ENCODE data around the gene RCBTB2.

Gene RCBTB2

DNA sequence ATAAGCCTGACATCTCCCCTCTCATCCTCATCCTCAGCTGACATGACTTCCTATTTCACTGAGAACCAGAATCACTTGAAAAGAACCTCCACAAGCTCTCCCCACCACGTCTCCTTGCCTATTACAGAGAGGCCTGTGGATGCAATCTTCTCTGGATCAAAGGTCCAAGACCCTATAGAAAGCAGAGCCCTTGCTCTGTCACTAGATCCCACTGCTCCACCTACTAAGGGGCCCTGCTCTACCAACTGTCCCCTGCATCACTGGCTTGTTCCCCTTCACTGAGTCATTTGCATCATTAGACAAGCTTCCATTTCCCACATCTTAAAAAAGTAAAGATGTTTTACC, 40.8 kb downstream of the RCBTB2 start:
- Histone ChIP-seq H3K27ac (ENCODE audit: extremely low read depth, low read depth, low read length) (no peak overlapping the region), H3K36me3 (ENCODE audit: control insufficient read depth in 2 of 2, insufficient read depth in 1 of 2, low read length in 2 of 2) (no peaks in the 10 kb centered on the region), H3K4me3 (ENCODE audit: low read depth, low read length) (no peak overlapping the region), H3K4me1 (ENCODE audit: control insufficient read depth, insufficient read depth, low read length) (peaks cover 7% of the 10 kb centered on the region), H3K9me3 (ENCODE audit: control insufficient read depth, insufficient read depth, low read depth, low read length) (no peaks in the 10 kb centered on the region)
- ChIA-PET POLR2A (no interaction called here), CTCF (no interaction called here)
- TF ChIP-seq ZSCAN30 (tag by site-specific recombination; IDR thresholded peaks at IDR 0.05) = no peak
- TF ChIP-seq SP3 (tag by site-specific recombination; IDR thresholded peaks at IDR 0.05) = no peak
- TF ChIP-seq, protein P1, sequence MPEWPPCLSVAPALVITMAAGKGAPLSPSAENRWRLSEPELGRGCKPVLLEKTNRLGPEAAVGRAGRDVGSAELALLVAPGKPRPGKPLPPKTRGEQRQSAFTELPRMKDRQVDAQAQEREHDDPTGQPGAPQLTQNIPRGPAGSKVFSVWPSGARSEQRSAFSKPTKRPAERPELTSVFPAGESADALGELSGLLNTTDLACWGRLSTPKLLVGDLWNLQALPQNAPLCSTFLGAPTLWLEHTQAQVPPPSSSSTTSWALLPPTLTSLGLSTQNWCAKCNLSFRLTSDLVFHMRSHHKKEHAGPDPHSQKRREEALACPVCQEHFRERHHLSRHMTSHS (tag by site-specific recombination; IDR thresholded peaks at IDR 0.05) = no peak
- TF ChIP-seq ZNF623 (tag by site-specific recombination; IDR thresholded peaks at IDR 0.05) = no peak
- no peak for TF ChIP-seq ZNF175 (tag by site-specific recombination; IDR thresholded peaks at IDR 0.05)

DNA sequence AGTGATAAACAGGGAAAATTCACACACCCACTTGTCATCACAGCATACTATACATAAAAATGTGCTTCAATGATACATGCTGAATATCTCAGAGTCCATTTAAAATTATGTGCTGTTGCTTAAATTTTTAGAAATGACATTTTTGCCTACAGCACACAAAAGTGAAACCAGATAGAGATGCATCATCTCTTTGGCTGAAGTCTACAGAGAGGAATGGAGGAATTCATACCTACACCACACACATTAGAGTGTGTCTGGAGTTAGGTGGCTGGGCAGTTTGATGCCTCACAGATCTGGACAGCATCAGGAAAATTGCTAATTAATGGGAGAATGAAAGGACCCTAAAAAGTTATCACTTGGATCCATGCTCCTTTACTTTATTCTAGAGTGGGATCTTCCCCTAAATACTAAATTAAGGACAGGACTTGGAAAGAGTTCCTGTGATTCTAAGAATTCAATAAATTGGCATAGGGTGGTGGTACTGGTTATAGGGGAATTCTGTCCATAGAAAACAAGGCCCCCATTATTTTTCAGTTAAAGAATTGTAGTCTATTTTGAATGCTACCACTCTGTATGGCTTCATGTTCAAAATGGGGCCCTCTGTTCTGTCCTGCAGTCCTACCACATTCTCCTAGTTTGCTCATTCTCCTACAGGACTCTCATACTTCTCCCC, 41.3 kb downstream of the RCBTB2 start:
- H3K4me3 ChIP-seq (ENCODE audit: low read depth, low read length) = no peak overlapping the region
- ChIA-PET CTCF (no interaction called here), POLR2A (no interaction called here)
- TF ChIP-seq KLF8 (tag by site-specific recombination; IDR thresholded peaks at IDR 0.05) = no peak
- TF ChIP-seq ZNF776 (tag by site-specific recombination; IDR thresholded peaks at IDR 0.05; ENCODE audit: borderline replicate concordance) = no peak
- TF ChIP-seq, protein P2, sequence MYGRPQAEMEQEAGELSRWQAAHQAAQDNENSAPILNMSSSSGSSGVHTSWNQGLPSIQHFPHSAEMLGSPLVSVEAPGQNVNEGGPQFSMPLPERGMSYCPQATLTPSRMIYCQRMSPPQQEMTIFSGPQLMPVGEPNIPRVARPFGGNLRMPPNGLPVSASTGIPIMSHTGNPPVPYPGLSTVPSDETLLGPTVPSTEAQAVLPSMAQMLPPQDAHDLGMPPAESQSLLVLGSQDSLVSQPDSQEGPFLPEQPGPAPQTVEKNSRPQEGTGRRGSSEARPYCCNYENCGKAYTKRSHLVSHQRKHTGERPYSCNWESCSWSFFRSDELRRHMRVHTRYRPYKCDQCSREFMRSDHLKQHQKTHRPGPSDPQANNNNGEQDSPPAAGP (tag by site-specific recombination; IDR thresholded peaks at IDR 0.05) = no peak
- TF ChIP-seq RBAK (tag by site-specific recombination; IDR thresholded peaks at IDR 0.05) = no peak
- no peak for TF ChIP-seq ZNF274 (IDR thresholded peaks at IDR 0.05; ENCODE audit: low read length)
- TF ChIP-seq ZNF274 (tag by site-specific recombination; IDR thresholded peaks at IDR 0.05; ENCODE audit: borderline replicate concordance) = no peak
- TF ChIP-seq, protein P3, sequence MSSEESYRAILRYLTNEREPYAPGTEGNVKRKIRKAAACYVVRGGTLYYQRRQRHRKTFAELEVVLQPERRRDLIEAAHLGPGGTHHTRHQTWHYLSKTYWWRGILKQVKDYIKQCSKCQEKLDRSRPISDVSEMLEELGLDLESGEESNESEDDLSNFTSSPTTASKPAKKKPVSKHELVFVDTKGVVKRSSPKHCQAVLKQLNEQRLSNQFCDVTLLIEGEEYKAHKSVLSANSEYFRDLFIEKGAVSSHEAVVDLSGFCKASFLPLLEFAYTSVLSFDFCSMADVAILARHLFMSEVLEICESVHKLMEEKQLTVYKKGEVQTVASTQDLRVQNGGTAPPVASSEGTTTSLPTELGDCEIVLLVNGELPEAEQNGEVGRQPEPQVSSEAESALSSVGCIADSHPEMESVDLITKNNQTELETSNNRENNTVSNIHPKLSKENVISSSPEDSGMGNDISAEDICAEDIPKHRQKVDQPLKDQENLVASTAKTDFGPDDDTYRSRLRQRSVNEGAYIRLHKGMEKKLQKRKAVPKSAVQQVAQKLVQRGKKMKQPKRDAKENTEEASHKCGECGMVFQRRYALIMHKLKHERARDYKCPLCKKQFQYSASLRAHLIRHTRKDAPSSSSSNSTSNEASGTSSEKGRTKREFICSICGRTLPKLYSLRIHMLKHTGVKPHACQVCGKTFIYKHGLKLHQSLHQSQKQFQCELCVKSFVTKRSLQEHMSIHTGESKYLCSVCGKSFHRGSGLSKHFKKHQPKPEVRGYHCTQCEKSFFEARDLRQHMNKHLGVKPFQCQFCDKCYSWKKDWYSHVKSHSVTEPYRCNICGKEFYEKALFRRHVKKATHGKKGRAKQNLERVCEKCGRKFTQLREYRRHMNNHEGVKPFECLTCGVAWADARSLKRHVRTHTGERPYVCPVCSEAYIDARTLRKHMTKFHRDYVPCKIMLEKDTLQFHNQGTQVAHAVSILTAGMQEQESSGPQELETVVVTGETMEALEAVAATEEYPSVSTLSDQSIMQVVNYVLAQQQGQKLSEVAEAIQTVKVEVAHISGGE (tag by site-specific recombination; conservative IDR thresholded peaks at IDR 0.05; ENCODE audit: low read depth) = no peak
- no peak for TF ChIP-seq ZNF433 (tag by site-specific recombination; IDR thresholded peaks at IDR 0.05; ENCODE audit: low read depth)
- TF ChIP-seq, protein P4, sequence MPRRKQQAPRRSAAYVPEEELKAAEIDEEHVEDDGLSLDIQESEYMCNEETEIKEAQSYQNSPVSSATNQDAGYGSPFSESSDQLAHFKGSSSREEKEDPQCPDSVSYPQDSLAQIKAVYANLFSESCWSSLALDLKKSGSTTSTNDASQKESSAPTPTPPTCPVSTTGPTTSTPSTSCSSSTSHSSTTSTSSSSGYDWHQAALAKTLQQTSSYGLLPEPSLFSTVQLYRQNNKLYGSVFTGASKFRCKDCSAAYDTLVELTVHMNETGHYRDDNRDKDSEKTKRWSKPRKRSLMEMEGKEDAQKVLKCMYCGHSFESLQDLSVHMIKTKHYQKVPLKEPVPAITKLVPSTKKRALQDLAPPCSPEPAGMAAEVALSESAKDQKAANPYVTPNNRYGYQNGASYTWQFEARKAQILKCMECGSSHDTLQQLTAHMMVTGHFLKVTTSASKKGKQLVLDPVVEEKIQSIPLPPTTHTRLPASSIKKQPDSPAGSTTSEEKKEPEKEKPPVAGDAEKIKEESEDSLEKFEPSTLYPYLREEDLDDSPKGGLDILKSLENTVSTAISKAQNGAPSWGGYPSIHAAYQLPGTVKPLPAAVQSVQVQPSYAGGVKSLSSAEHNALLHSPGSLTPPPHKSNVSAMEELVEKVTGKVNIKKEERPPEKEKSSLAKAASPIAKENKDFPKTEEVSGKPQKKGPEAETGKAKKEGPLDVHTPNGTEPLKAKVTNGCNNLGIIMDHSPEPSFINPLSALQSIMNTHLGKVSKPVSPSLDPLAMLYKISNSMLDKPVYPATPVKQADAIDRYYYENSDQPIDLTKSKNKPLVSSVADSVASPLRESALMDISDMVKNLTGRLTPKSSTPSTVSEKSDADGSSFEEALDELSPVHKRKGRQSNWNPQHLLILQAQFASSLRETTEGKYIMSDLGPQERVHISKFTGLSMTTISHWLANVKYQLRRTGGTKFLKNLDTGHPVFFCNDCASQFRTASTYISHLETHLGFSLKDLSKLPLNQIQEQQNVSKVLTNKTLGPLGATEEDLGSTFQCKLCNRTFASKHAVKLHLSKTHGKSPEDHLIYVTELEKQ (tag by site-specific recombination; IDR thresholded peaks at IDR 0.05; ENCODE audit: borderline replicate concordance) = no peak
- TF ChIP-seq ZBTB7A (tag by site-specific recombination; IDR thresholded peaks at IDR 0.05; ENCODE audit: low read depth) = no peak
- TF ChIP-seq, protein P1 (tag by site-specific recombination; IDR thresholded peaks at IDR 0.05) = no peak
- TF ChIP-seq ZNF530 (tag by site-specific recombination; IDR thresholded peaks at IDR 0.05; ENCODE audit: low read depth) = no peak
- TF ChIP-seq ZNF391 (tag by site-specific recombination; IDR thresholded peaks at IDR 0.05; ENCODE audit: borderline replicate concordance, low read depth) = no peak
- no peak for TF ChIP-seq HOXA7 (CRISPR knock-in tag; IDR thresholded peaks at IDR 0.05; ENCODE audit: borderline replicate concordance)
- no peak for TF ChIP-seq ZNF600 (tag by site-specific recombination; IDR thresholded peaks at IDR 0.05)
- TF ChIP-seq ZXDB (tag by site-specific recombination; IDR thresholded peaks at IDR 0.05) = no peak
- H3K4me1 ChIP-seq (ENCODE audit: control insufficient read depth, insufficient read depth, low read length) = peaks cover 7% of the 10 kb centered on the region
- no peaks in the 10 kb centered on the region for H3K36me3 ChIP-seq (ENCODE audit: control insufficient read depth in 2 of 2, insufficient read depth in 1 of 2, low read length in 2 of 2)
- no peaks in the 10 kb centered on the region for H3K9me3 ChIP-seq (ENCODE audit: control insufficient read depth, insufficient read depth, low read depth, low read length)
- H3K27ac ChIP-seq (ENCODE audit: extremely low read depth, low read depth, low read length) = no peak overlapping the region
